GM18867 (cell line): ENCODE data around the gene TTN.

Source experiments
- ATAC-seq: cut with Tn5 transposase; IDR thresholded peaks from one replicate; pipeline ENCODE4 v1.9.1; 2021; ENCODE audit warnings: mild to moderate bottlenecking, moderate library complexity; ENCODE audit not compliant: unreplicated experiment

Gene TTN

GRCh38 chr2:178756343-178756742 lies 50.9 kb downstream of the TTN start:
- no peak for ATAC-seq

- ATAC-seq: no peak
These were observed 59.5 kb downstream of the TTN start for GRCh38 chr2:178747767-178748166.

GRCh38 chr2:178734518-178734917 lies 72.7 kb downstream of the TTN start:
- no peak for ATAC-seq

- ATAC-seq: no peak
These were observed 73.2 kb downstream of the TTN start for GRCh38 chr2:178733975-178734374.

GRCh38 chr2:178732913-178733312 lies 74.3 kb downstream of the TTN start:
- no peak for ATAC-seq

- no peak for ATAC-seq
These were observed 75.9 kb downstream of the TTN start for GRCh38 chr2:178731300-178731699.

GRCh38 chr2:178730049-178730448 lies 77.2 kb downstream of the TTN start:
- no peak for ATAC-seq

- ATAC-seq: no peak
These were observed 83.4 kb downstream of the TTN start for GRCh38 chr2:178723786-178724346.

- ATAC-seq: no peak
These were observed 84.9 kb downstream of the TTN start for GRCh38 chr2:178722296-178722695.

GRCh38 chr2:178718988-178719387 lies 88.2 kb downstream of the TTN start:
- ATAC-seq: no peak

GRCh38 chr2:178718283-178718682 lies 88.9 kb downstream of the TTN start:
- no peak for ATAC-seq

GRCh38 chr2:178716394-178716793 lies 90.8 kb downstream of the TTN start:
- no peak for ATAC-seq

- ATAC-seq: no peak
These were observed 91.9 kb downstream of the TTN start for GRCh38 chr2:178715366-178715765.

GRCh38 chr2:178707476-178707875 lies 99.7 kb downstream of the TTN start:
- ATAC-seq: no peak

GRCh38 chr2:178704876-178705275 lies 102.3 kb downstream of the TTN start:
- ATAC-seq: no peak

GRCh38 chr2:178702361-178702760 lies 104.9 kb downstream of the TTN start:
- no peak for ATAC-seq

GRCh38 chr2:178700922-178701342 lies 106.3 kb downstream of the TTN start:
- peak; percentile 68 for ATAC-seq

- no peak for ATAC-seq
These were observed 107.1 kb downstream of the TTN start for GRCh38 chr2:178700136-178700535.

GRCh38 chr2:178692845-178693244 lies 114.4 kb downstream of the TTN start:
- no peak for ATAC-seq

- ATAC-seq: no peak
These were observed 117.4 kb downstream of the TTN start for GRCh38 chr2:178689808-178690207.

- no peak for ATAC-seq
These were observed 123.3 kb downstream of the TTN start for GRCh38 chr2:178683877-178684276.

- no peak for ATAC-seq
These were observed 126.1 kb downstream of the TTN start for GRCh38 chr2:178681081-178681480.

GRCh38 chr2:178679891-178680290 lies 127.3 kb downstream of the TTN start:
- no peak for ATAC-seq
